ENCODE measurements around the gene ZBTB42.

The ZBTB42 gene

DNA sequence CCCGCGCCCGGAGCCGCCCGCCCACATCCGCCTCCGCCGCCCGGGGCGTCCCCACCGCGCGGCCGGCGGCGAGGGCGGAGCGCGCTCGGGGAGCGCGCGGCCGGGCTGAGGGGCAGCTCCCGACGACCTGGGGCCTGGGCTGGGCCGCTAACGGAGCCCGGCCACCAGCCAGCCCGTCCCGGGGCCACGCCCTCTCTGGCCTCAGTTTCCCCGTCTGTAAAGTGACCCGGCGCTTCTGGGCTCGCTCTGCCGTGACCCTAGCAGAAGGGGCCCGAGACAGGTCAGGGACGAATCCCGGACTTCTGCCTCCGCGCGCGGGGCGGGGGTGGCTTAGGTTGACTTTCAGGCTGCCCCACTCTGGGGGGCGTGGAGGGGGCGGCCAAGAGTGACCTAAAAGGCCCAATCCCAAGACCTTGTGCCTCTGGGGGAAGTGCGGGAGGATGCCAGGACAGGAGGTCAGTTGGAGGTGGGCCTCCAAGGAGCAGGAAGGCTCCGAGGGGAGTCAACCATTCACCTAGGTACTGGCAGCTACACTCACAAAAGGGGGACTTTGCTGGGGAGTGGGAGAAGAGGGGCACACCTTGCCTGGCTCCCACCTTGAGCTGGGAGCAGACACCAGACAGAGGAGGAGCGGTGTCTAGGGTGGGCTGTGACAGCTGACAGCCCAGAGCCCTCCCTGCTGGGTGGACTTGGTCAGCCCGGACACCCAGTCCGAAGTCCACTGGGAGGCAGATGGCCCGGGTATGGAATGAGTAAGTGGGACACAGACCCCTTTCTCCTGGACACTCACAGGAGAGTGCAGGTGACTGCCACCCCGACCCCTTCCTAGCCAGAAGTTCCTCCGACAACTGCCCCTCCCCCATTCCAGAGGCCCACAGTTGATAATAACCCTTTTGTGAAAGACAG lies 4.9 kb upstream of the ZBTB42 start (continued):
- TF ChIP-seq ZNF561 (tag by site-specific recombination; IDR thresholded peaks at IDR 0.05; ENCODE audit: borderline replicate concordance) = no peak
- TF ChIP-seq ZNF747 (tag by site-specific recombination; IDR thresholded peaks at IDR 0.05) = no peak
- no peak for TF ChIP-seq ZNF423 (tag by site-specific recombination; IDR thresholded peaks at IDR 0.05)
- TF ChIP-seq GLIS1 (tag by site-specific recombination; IDR thresholded peaks at IDR 0.05) = no peak
- no peak for TF ChIP-seq ZNF433 (tag by site-specific recombination; IDR thresholded peaks at IDR 0.05; ENCODE audit: low read depth)
- TF ChIP-seq ZNF600 (tag by site-specific recombination; IDR thresholded peaks at IDR 0.05) = no peak
- TF ChIP-seq ZNF311 (tag by site-specific recombination; IDR thresholded peaks at IDR 0.05; ENCODE audit: borderline replicate concordance) = no peak
- no peak for TF ChIP-seq YY2 (tag by site-specific recombination; IDR thresholded peaks at IDR 0.05)
- TF ChIP-seq ZNF175 (tag by site-specific recombination; IDR thresholded peaks at IDR 0.05) = no peak
- no peak; the same call in 1 of the 2 replicates for TF ChIP-seq ZBTB48 (tag by site-specific recombination; IDR thresholded peaks at IDR 0.05)
- TF ChIP-seq ZNF394 (tag by site-specific recombination; IDR thresholded peaks at IDR 0.05; ENCODE audit: borderline replicate concordance) = no peak
- TF ChIP-seq ZNF266 (tag by site-specific recombination; IDR thresholded peaks at IDR 0.05; ENCODE audit: low read depth) = no peak
- no peak for TF ChIP-seq ZEB2 (tag by site-specific recombination; IDR thresholded peaks at IDR 0.05)
- TF ChIP-seq ZNF121 (tag by site-specific recombination; IDR thresholded peaks at IDR 0.05) = no peak
- TF ChIP-seq ZNF132 (tag by site-specific recombination; IDR thresholded peaks at IDR 0.05; ENCODE audit: borderline replicate concordance) = no peak
- TF ChIP-seq GLIS2 (tag by site-specific recombination; IDR thresholded peaks at IDR 0.05) = peak; percentile 61
- TF ChIP-seq, protein P1, sequence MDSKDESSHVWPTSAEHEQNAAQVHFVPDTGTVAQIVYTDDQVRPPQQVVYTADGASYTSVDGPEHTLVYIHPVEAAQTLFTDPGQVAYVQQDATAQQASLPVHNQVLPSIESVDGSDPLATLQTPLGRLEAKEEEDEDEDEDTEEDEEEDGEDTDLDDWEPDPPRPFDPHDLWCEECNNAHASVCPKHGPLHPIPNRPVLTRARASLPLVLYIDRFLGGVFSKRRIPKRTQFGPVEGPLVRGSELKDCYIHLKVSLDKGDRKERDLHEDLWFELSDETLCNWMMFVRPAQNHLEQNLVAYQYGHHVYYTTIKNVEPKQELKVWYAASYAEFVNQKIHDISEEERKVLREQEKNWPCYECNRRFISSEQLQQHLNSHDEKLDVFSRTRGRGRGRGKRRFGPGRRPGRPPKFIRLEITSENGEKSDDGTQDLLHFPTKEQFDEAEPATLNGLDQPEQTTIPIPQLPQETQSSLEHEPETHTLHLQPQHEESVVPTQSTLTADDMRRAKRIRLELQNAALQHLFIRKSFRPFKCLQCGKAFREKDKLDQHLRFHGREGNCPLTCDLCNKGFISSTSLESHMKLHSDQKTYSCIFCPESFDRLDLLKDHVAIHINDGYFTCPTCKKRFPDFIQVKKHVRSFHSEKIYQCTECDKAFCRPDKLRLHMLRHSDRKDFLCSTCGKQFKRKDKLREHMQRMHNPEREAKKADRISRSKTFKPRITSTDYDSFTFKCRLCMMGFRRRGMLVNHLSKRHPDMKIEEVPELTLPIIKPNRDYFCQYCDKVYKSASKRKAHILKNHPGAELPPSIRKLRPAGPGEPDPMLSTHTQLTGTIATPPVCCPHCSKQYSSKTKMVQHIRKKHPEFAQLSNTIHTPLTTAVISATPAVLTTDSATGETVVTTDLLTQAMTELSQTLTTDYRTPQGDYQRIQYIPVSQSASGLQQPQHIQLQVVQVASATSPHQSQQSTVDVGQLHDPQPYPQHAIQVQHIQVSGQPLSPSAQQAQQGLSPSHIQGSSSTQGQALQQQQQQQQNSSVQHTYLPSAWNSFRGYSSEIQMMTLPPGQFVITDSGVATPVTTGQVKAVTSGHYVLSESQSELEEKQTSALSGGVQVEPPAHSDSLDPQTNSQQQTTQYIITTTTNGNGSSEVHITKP (tag by site-specific recombination; IDR thresholded peaks at IDR 0.05) = no peak; the same call in none of the 2 replicates
- TF ChIP-seq ZNF677 (tag by site-specific recombination; IDR thresholded peaks at IDR 0.05) = 0 out of 2 replicates have a peak, but pooled peaks have one; percentile 6
- TF ChIP-seq, protein P2, sequence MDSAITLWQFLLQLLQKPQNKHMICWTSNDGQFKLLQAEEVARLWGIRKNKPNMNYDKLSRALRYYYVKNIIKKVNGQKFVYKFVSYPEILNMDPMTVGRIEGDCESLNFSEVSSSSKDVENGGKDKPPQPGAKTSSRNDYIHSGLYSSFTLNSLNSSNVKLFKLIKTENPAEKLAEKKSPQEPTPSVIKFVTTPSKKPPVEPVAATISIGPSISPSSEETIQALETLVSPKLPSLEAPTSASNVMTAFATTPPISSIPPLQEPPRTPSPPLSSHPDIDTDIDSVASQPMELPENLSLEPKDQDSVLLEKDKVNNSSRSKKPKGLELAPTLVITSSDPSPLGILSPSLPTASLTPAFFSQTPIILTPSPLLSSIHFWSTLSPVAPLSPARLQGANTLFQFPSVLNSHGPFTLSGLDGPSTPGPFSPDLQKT (IDR thresholded peaks at IDR 0.05; ENCODE audit: borderline replicate concordance, low read depth, low read length) = no peak
- TF ChIP-seq TCF7L2 (IDR thresholded peaks at IDR 0.05; ENCODE audit: borderline replicate concordance, low read depth, low read length) = no peak
- TF ChIP-seq TRIM28 (IDR thresholded peaks at IDR 0.05; ENCODE audit: borderline replicate concordance, low read length) = no peak
- TF ChIP-seq SCRT1 (tag by site-specific recombination; IDR thresholded peaks at IDR 0.05; ENCODE audit: borderline replicate concordance) = no peak
- TF ChIP-seq YY1 (tag by site-specific recombination; IDR thresholded peaks at IDR 0.05) = no peak
- TF ChIP-seq ZNF596 (tag by site-specific recombination; IDR thresholded peaks at IDR 0.05) = 0 out of 2 replicates have a peak, but pooled peaks have one; percentile 10
- no peak for TF ChIP-seq ZBTB17 (tag by site-specific recombination; IDR thresholded peaks at IDR 0.05)
- no peak for TF ChIP-seq ZNF555 (tag by site-specific recombination; conservative IDR thresholded peaks at IDR 0.05)
- TF ChIP-seq SALL2 (tag by site-specific recombination; IDR thresholded peaks at IDR 0.05; ENCODE audit: borderline replicate concordance) = no peak
- TF ChIP-seq, protein P3, sequence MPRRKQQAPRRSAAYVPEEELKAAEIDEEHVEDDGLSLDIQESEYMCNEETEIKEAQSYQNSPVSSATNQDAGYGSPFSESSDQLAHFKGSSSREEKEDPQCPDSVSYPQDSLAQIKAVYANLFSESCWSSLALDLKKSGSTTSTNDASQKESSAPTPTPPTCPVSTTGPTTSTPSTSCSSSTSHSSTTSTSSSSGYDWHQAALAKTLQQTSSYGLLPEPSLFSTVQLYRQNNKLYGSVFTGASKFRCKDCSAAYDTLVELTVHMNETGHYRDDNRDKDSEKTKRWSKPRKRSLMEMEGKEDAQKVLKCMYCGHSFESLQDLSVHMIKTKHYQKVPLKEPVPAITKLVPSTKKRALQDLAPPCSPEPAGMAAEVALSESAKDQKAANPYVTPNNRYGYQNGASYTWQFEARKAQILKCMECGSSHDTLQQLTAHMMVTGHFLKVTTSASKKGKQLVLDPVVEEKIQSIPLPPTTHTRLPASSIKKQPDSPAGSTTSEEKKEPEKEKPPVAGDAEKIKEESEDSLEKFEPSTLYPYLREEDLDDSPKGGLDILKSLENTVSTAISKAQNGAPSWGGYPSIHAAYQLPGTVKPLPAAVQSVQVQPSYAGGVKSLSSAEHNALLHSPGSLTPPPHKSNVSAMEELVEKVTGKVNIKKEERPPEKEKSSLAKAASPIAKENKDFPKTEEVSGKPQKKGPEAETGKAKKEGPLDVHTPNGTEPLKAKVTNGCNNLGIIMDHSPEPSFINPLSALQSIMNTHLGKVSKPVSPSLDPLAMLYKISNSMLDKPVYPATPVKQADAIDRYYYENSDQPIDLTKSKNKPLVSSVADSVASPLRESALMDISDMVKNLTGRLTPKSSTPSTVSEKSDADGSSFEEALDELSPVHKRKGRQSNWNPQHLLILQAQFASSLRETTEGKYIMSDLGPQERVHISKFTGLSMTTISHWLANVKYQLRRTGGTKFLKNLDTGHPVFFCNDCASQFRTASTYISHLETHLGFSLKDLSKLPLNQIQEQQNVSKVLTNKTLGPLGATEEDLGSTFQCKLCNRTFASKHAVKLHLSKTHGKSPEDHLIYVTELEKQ (tag by site-specific recombination; IDR thresholded peaks at IDR 0.05; ENCODE audit: borderline replicate concordance) = no peak
- TF ChIP-seq, protein P4, sequence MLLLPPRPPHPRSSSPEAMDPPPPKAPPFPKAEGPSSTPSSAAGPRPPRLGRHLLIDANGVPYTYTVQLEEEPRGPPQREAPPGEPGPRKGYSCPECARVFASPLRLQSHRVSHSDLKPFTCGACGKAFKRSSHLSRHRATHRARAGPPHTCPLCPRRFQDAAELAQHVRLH (tag by site-specific recombination; IDR thresholded peaks at IDR 0.05) = no peak
- TF ChIP-seq GLI2 (tag by site-specific recombination; IDR thresholded peaks at IDR 0.05; ENCODE audit: borderline replicate concordance, low read depth) = no peak
- TF ChIP-seq ZNF2 (tag by site-specific recombination; IDR thresholded peaks at IDR 0.05) = no peak

Measured in HEK293 (cell line).